Osteoblast (primary cell): ENCODE measurements around the gene APBA2. TPM values are rescaled to one million over a fixed set of nuclear protein-coding genes. Genes with fewer than 3 reads are reported as not detected.

Experiments used
- DNase-seq: peaks from one replicate; pipeline ENCODE4 v3.0.0; 2011; ENCODE audit warnings: low spot score, mixed read lengths; ENCODE audit not compliant: insufficient read length; ENCODE audit errors: missing footprints
- H2AFZ ChIP-seq: 2 replicates; pipeline ENCODE4 v1.6.0; 2011; ENCODE audit warnings: mild to moderate bottlenecking, low read length
- H3K27ac ChIP-seq: 2 replicates; pipeline ENCODE4 v1.5.1; 2011; ENCODE audit warnings: mild to moderate bottlenecking, low read depth, low read length, moderate library complexity
- H3K27me3 ChIP-seq: 2 replicates; pipeline ENCODE4 v1.6.0; 2012; ENCODE audit warnings: mild to moderate bottlenecking, control low read depth, inconsistent platforms, low read length, moderate library complexity; ENCODE audit not compliant: insufficient read depth
- H3K36me3 ChIP-seq: 2 replicates; pipeline ENCODE4 v1.5.1; 2011; ENCODE audit warnings: mild to moderate bottlenecking, low read length, control low read depth, moderate library complexity; ENCODE audit not compliant: insufficient read depth
- H3K4me1 ChIP-seq: 2 replicates; pipeline ENCODE4 v1.5.1; 2011; ENCODE audit warnings: mild to moderate bottlenecking, low read length, control low read depth, moderate library complexity; ENCODE audit not compliant: insufficient read depth
- H3K4me2 ChIP-seq: 2 replicates; pipeline ENCODE4 v1.6.0; 2011; ENCODE audit warnings: mild to moderate bottlenecking, low read length; ENCODE audit not compliant: insufficient read depth
- H3K4me3 ChIP-seq: fragments of 200-600 bp; sonication (generic); 3 replicates; pipeline ENCODE4 v1.5.1; 2012; ENCODE audit warnings: mild to moderate bottlenecking, low read length, inconsistent platforms; ENCODE audit not compliant: insufficient read depth
- H3K79me2 ChIP-seq: 2 replicates; pipeline ENCODE4 v1.6.0; 2012; ENCODE audit warnings: mild to moderate bottlenecking, low read length, control low read depth, inconsistent platforms; ENCODE audit not compliant: insufficient read depth
- H3K9me3 ChIP-seq: 2 replicates; pipeline ENCODE4 v1.5.1; 2011; ENCODE audit warnings: low read depth, low read length, control low read depth
- H4K20me1 ChIP-seq: 2 replicates; pipeline ENCODE4 v1.6.0; 2012; ENCODE audit warnings: mild to moderate bottlenecking, low read length, control low read depth; ENCODE audit not compliant: insufficient read depth
- CTCF ChIP-seq: IDR thresholded peaks from 2 replicates; pipeline ENCODE4 v1.5.1; 2011; ENCODE audit warnings: mild to moderate bottlenecking, low read depth, low read length, moderate library complexity; ENCODE audit errors: extremely low read depth
- total RNA-seq: library from RNA; depleted of rRNA; stranded (reverse); fragments of >200 nt; gene quantifications from 2 replicates; pipeline ENCODE4 v1.2.3, GENCODE V29; 2012

Gene APBA2
- total RNA-seq, 1 donor, result 6.2 TPM

- no peaks in the 10 kb centered on the region for H3K79me2 ChIP-seq
- H3K27ac ChIP-seq, result no peak overlapping the region
- no peaks in the 10 kb centered on the region for H3K9me3 ChIP-seq
- no peaks in the 10 kb centered on the region for H3K4me1 ChIP-seq
- H3K27me3 ChIP-seq, result no peaks in the 10 kb centered on the region
- H3K4me2 ChIP-seq, result no peak overlapping the region
- no peak overlapping the region for H3K4me3 ChIP-seq
- DNase-seq, result no peak
- no peak for TF ChIP-seq CTCF
- no peak overlapping the region for H2AFZ ChIP-seq
- H4K20me1 ChIP-seq, result peaks cover 5% of the 10 kb centered on the region
- H3K36me3 ChIP-seq, result no peaks in the 10 kb centered on the region
Observed at GRCh38 chr15:28933710-28934445, 48.1 kb downstream of the APBA2 start.

- H3K4me3 ChIP-seq, result no peak overlapping the region
- H2AFZ ChIP-seq, result no peak overlapping the region
- H3K79me2 ChIP-seq, result no peaks in the 10 kb centered on the region
- H3K36me3 ChIP-seq, result no peaks in the 10 kb centered on the region
- DNase-seq, result no peak
- no peaks in the 10 kb centered on the region for H3K27me3 ChIP-seq
- TF ChIP-seq CTCF, result no peak
- H4K20me1 ChIP-seq, result peaks cover 5% of the 10 kb centered on the region
- H3K27ac ChIP-seq, result no peak overlapping the region
- no peak overlapping the region for H3K4me2 ChIP-seq
- no peaks in the 10 kb centered on the region for H3K4me1 ChIP-seq
- no peaks in the 10 kb centered on the region for H3K9me3 ChIP-seq
Observed at GRCh38 chr15:28934645-28935044, 48.9 kb downstream of the APBA2 start.

GRCh38 chr15:28935316-28935715, 49.5 kb downstream of the APBA2 start:
- no peak overlapping the region for H3K4me2 ChIP-seq
- no peaks in the 10 kb centered on the region for H3K4me1 ChIP-seq
- DNase-seq, result no peak
- no peaks in the 10 kb centered on the region for H3K27me3 ChIP-seq
- no peak overlapping the region for H3K27ac ChIP-seq
- no peak overlapping the region for H2AFZ ChIP-seq
- TF ChIP-seq CTCF, result no peak
- no peaks in the 10 kb centered on the region for H3K79me2 ChIP-seq
- no peaks in the 10 kb centered on the region for H3K9me3 ChIP-seq
- no peaks in the 10 kb centered on the region for H3K36me3 ChIP-seq
- peaks cover 5% of the 10 kb centered on the region for H4K20me1 ChIP-seq
- H3K4me3 ChIP-seq, result no peak overlapping the region

GRCh38 chr15:28936081-28936480, 50.3 kb downstream of the APBA2 start:
- Histone ChIP-seq H3K9me3 (no peaks in the 10 kb centered on the region), H3K4me3 (no peak overlapping the region), H3K27ac (no peak overlapping the region), H3K79me2 (no peaks in the 10 kb centered on the region), H3K27me3 (no peaks in the 10 kb centered on the region), H2AFZ (no peak overlapping the region), H3K36me3 (no peaks in the 10 kb centered on the region), H3K4me1 (no peaks in the 10 kb centered on the region), H4K20me1 (peaks cover 5% of the 10 kb centered on the region), H3K4me2 (no peak overlapping the region)
- DNase-seq, result no peak
- TF ChIP-seq CTCF, result no peak
